IMR-90 (cell line): ENCODE measurements around the gene BAG1. TPM values are rescaled to one million over a fixed set of nuclear protein-coding genes. Genes with fewer than 3 reads are reported as not detected.

ENCODE experiments used
- ATAC-seq: fragments of 200-7000 bp; cut with Tn5 transposase; 2 replicates; pipeline ENCODE4 v1.9.1; 2020; ENCODE audit warnings: low read depth, mild to moderate bottlenecking, moderate library complexity
- BruUV-seq: library from RNA; stranded (reverse); fragments of 400-500 nt; replicated peaks from 2 replicates; lab custom pipeline; 2021; lab: Mats Ljungman, UMichigan
- CTCF ChIA-PET: fragments of 300-600 bp; formaldehyde crosslinking; extraction: SDS; loops from one replicate; lab custom pipeline; 2021; ENCODE audit warnings: antibody characterized with exemption; lab: Yijun Ruan, JAX
- POLR2A ChIA-PET: fragments of 300-600 bp; sonication (Branson Sonifier 250); formaldehyde crosslinking; loops from one replicate; lab custom pipeline; 2022; ENCODE audit warnings: antibody characterized with exemption; ENCODE audit not compliant: unreplicated experiment; lab: Charles Lee
- DNase-seq: peaks from one replicate; pipeline ENCODE4 v3.0.0; 2013
- H2AFZ ChIP-seq: replicated peaks from 2 replicates; pipeline ENCODE3; 2013; ENCODE audit warnings: low read length, mild to moderate bottlenecking; ENCODE audit not compliant: poor library complexity
- H2AK5ac ChIP-seq: 2 replicates; pipeline ENCODE4 v1.6.1; 2013; ENCODE audit warnings: low read depth, low read length, inconsistent platforms
- H2AK9ac ChIP-seq: replicated peaks from 2 replicates; pipeline ENCODE3; 2013; ENCODE audit warnings: mild to moderate bottlenecking, low read depth, low read length, moderate library complexity; ENCODE audit not compliant: poor library complexity
- H2BK120ac ChIP-seq: 2 replicates; pipeline ENCODE4 v1.6.1; 2013; ENCODE audit warnings: low read depth, low read length, inconsistent platforms
- H2BK15ac ChIP-seq: 3 replicates; pipeline ENCODE4 v1.6.1; 2013; ENCODE audit warnings: low read depth, low read length, inconsistent platforms
- H2BK20ac ChIP-seq: 2 replicates; pipeline ENCODE4 v1.6.1; 2013; ENCODE audit warnings: low read depth, mild to moderate bottlenecking, inconsistent platforms, low read length, moderate library complexity
- H2BK5ac ChIP-seq: 2 replicates; pipeline ENCODE4 v1.6.1; 2013; ENCODE audit warnings: mild to moderate bottlenecking, low read depth, low read length, inconsistent platforms; ENCODE audit not compliant: poor library complexity, severe bottlenecking
- H3K14ac ChIP-seq: replicated peaks from 2 replicates; pipeline ENCODE4 v1.6.1; 2013; ENCODE audit warnings: low read depth, low read length, inconsistent platforms
- H3K18ac ChIP-seq: 2 replicates; pipeline ENCODE4 v1.6.1; 2013; ENCODE audit warnings: low read depth, low read length, control low read depth
- H3K23ac ChIP-seq: 2 replicates; pipeline ENCODE4 v1.6.1; 2013; ENCODE audit warnings: low read depth, low read length, inconsistent platforms
- H3K27ac ChIP-seq: 2 replicates; pipeline ENCODE4 v1.5.1; 2013; ENCODE audit warnings: mild to moderate bottlenecking, control low read depth, low read length; ENCODE audit not compliant: insufficient read depth
- H3K27me3 ChIP-seq: 2 replicates; pipeline ENCODE4 v1.6.1; 2013; ENCODE audit warnings: low read length; ENCODE audit not compliant: control insufficient read depth, insufficient read depth
- H3K36me3 ChIP-seq: 2 replicates; pipeline ENCODE4 v1.6.1; 2013; ENCODE audit warnings: low read length, mixed read lengths; ENCODE audit not compliant: control insufficient read depth, insufficient read depth
- H3K4ac ChIP-seq: 2 replicates; pipeline ENCODE4 v1.6.1; 2013; ENCODE audit warnings: low read depth, low read length, inconsistent platforms
- H3K4me1 ChIP-seq: 2 replicates; pipeline ENCODE4 v1.6.1; 2013; ENCODE audit warnings: low read length, mixed read lengths; ENCODE audit not compliant: control insufficient read depth, insufficient read depth
- H3K4me2 ChIP-seq: 2 replicates; pipeline ENCODE4 v1.6.1; 2013; ENCODE audit warnings: low read depth, mild to moderate bottlenecking, control low read depth, low read length, moderate library complexity
- H3K4me3 ChIP-seq: 2 replicates; pipeline ENCODE4 v1.5.1; 2013; ENCODE audit warnings: low read depth, mild to moderate bottlenecking, control low read depth, low read length, moderate library complexity; ENCODE audit not compliant: insufficient read depth
- H3K56ac ChIP-seq: 2 replicates; pipeline ENCODE4 v1.6.1; 2013; ENCODE audit warnings: low read length, inconsistent platforms; ENCODE audit not compliant: insufficient read depth; ENCODE audit errors: extremely low read depth
- H3K79me1 ChIP-seq, 2 experiments: 2 replicates each; pipeline ENCODE4 v1.6.1; 2013; ENCODE audit warnings: low read length in 2 of 2, inconsistent platforms in 1 of 2, low read depth in 1 of 2
- H3K9ac ChIP-seq: 2 replicates; pipeline ENCODE4 v1.6.1; 2013; ENCODE audit warnings: low read depth, low read length, control low read depth
- H3K9me1 ChIP-seq: 2 replicates; pipeline ENCODE4 v1.6.1; 2013; ENCODE audit warnings: low read length, inconsistent platforms; ENCODE audit not compliant: insufficient read depth
- H3K9me3 ChIP-seq: 2 replicates; pipeline ENCODE4 v1.6.1; 2013; ENCODE audit warnings: low read length; ENCODE audit not compliant: control insufficient read depth, insufficient read depth
- H4K20me1 ChIP-seq: 2 replicates; pipeline ENCODE4 v1.6.1; 2013; ENCODE audit warnings: low read length, inconsistent platforms; ENCODE audit not compliant: insufficient read depth
- H4K5ac ChIP-seq: 2 replicates; pipeline ENCODE4 v1.6.1; 2013; ENCODE audit warnings: mild to moderate bottlenecking, low read depth, low read length, control low read depth
- H4K8ac ChIP-seq, 2 experiments: 2 replicates each; pipeline ENCODE4 v1.6.1; 2013; ENCODE audit warnings: low read depth in 2 of 2, low read length in 2 of 2, control low read depth in 1 of 2, inconsistent platforms in 1 of 2
- H4K91ac ChIP-seq: 2 replicates; pipeline ENCODE4 v1.6.1; 2013; ENCODE audit warnings: low read depth, low read length, inconsistent platforms; ENCODE audit not compliant: insufficient read depth
- BHLHE40 ChIP-seq: fragments of 150-350 bp; IDR thresholded peaks from 2 replicates; pipeline ENCODE4 v1.6.1; 2016; ENCODE audit warnings: mild to moderate bottlenecking, low read depth, low read length
- CHD1 ChIP-seq: IDR thresholded peaks from 2 replicates; pipeline ENCODE4 v1.6.1; 2012; ENCODE audit warnings: low read depth, low read length, improper control_type of control experiment
- FOS ChIP-seq: fragments of 150-350 bp; IDR thresholded peaks from 2 replicates; pipeline ENCODE4 v1.6.1; 2016; ENCODE audit warnings: low read depth, low read length
- MAZ ChIP-seq: IDR thresholded peaks from 2 replicates; pipeline ENCODE4 v1.6.1; 2012; ENCODE audit warnings: low read depth, mild to moderate bottlenecking, low read length, improper control_type of control experiment, moderate library complexity, borderline replicate concordance
- RAD21 ChIP-seq: IDR thresholded peaks from 2 replicates; pipeline ENCODE4 v1.6.1; 2012; ENCODE audit warnings: low read length, improper control_type of control experiment
- SMC3 ChIP-seq: fragments of 150-350 bp; IDR thresholded peaks from 2 replicates; pipeline ENCODE4 v1.6.1; 2016; ENCODE audit warnings: low read depth, mild to moderate bottlenecking, antibody characterized with exemption, low read length, moderate library complexity
- WGBS, 2 experiments: methylation state at CpG; one replicate each; pipeline versions ENCODE4 v1.1.5 to v1.1.7; 2013; ENCODE audit warnings: missing lambda C conversion rate in 2 of 2; ENCODE audit not compliant: insufficient read length in 1 of 2; ENCODE audit errors: extremely low coverage in 2 of 2; 5-methylcytosine and 5-hydroxymethylcytosine counted together
- dilution Hi-C: fragments of 300-500 bp; cut with HindIII; formaldehyde crosslinking; loops from one replicate; pipeline ENCODE4 v1.14.3; 2018; ENCODE audit warnings: low sequenced_read_pairs; ENCODE audit not compliant: unreplicated experiment
- in situ Hi-C: fragments of 300-500 bp; cut with MboI; formaldehyde crosslinking; loops from 3 replicates; pipeline ENCODE4 v1.14.3; 2019; ENCODE audit warnings: low sequenced_read_pairs, inconsistent platforms, mixed read lengths
- intact Hi-C: fragments of 100-400 bp; cut with micrococcal nuclease; formaldehyde crosslinking; loops from 2 replicates; pipeline ENCODE4 v1.10.0; 2022
- polyA plus RNA-seq, 3 experiments: library from polyadenylated mRNA; depleted of rRNA; stranded (reverse); fragments of >200 nt; gene quantifications; 2 replicates each; pipeline ENCODE4 v1.2.3, GENCODE V29; 2012; ENCODE audit warnings: low replicate concordance in 1 of 3
- total RNA-seq: library from RNA; depleted of rRNA; stranded (reverse); fragments of >200 nt; gene quantifications from 2 replicates; pipeline ENCODE4 v1.2.3, GENCODE V29; 2012

The BAG1 gene
- total and polyA plus RNA-seq, 2 of the 4 experiments (the other 2 are of a cell fraction) = 4.5 to 20.9 TPM

GRCh38 chr9:33231623-33231942 is 32.9 kb downstream of the BAG1 start:
- H2AFZ ChIP-seq = no peak overlapping the region
- ChIA-PET CTCF (no interaction called here), POLR2A (no interaction called here)
- H4K20me1 ChIP-seq = no peaks in the 10 kb centered on the region
- no peak overlapping the region for H3K4ac ChIP-seq
- DNase-seq (no peak), ATAC-seq (no peak)
- no peak overlapping the region for H3K23ac ChIP-seq
- no TSS peak for BruUV-seq
- H4K5ac ChIP-seq = no peak overlapping the region
- H3K36me3 ChIP-seq = no peaks in the 10 kb centered on the region
- no CpG with 5 or more reads among the region's 2 CpGs for WGBS, 2 experiments
- 0 out of 2 replicates have a peak overlapping the region, but pooled peaks have one; percentile 27 for H2BK120ac ChIP-seq
- H3K56ac ChIP-seq = no peak overlapping the region
- peak overlapping the region; percentile 35 for H4K91ac ChIP-seq
- no peaks in the 10 kb centered on the region for H3K27me3 ChIP-seq
- peak overlapping the region; percentile 32; the same call in 1 of the 2 replicates for H2AK5ac ChIP-seq
- no peak overlapping the region for H2AK9ac ChIP-seq
- peaks cover 25% of the 10 kb centered on the region for H3K9me1 ChIP-seq
- H3K27ac ChIP-seq = no peak overlapping the region
- intact Hi-C loops = no loop called here
- peaks cover 0 to 3% of the 10 kb centered on the region in 2 experiments; a peak in 1 of 4 replicates for H3K79me1 ChIP-seq
- dilution Hi-C loops = no loop called here
- H2BK5ac ChIP-seq = no peak overlapping the region
- H4K8ac ChIP-seq = no peak overlapping the region
- H2BK15ac ChIP-seq = no peak overlapping the region
- no peak overlapping the region for H3K4me3 ChIP-seq
- in situ Hi-C loops = no loop called here
- no peak for TF ChIP-seq SMC3
- TF ChIP-seq BHLHE40 = no peak
- no peak for TF ChIP-seq FOS
- no peak for TF ChIP-seq CHD1
- TF ChIP-seq RAD21 = no peak
- no peak for TF ChIP-seq MAZ
- H3K14ac ChIP-seq = no peak overlapping the region
- H3K9me3 ChIP-seq = no peaks in the 10 kb centered on the region
- no peak overlapping the region for H2BK20ac ChIP-seq
- no peak overlapping the region for H3K4me2 ChIP-seq
- H3K9ac ChIP-seq = no peak overlapping the region
- no peak overlapping the region for H3K18ac ChIP-seq
- peaks cover 19% of the 10 kb centered on the region for H3K4me1 ChIP-seq
